LNCAP (cell line): ENCODE measurements around the gene GLRA1.

Experiments used
- CTCF ChIP-seq: fragments of 450-650 bp; IDR thresholded peaks from 2 replicates; pipeline ENCODE4 v1.5.1; 2017; ENCODE audit warnings: mild to moderate bottlenecking

GLRA1 gene

GRCh38 chr5:151903243-151903653, 21.4 kb downstream of the GLRA1 start:
- no peak for TF ChIP-seq CTCF

GRCh38 chr5:151902215-151902614, 22.4 kb downstream of the GLRA1 start:
- TF ChIP-seq CTCF = no peak

GRCh38 chr5:151901611-151902010, 23.0 kb downstream of the GLRA1 start:
- TF ChIP-seq CTCF = no peak

GRCh38 chr5:151900891-151901290, 23.8 kb downstream of the GLRA1 start:
- no peak for TF ChIP-seq CTCF

GRCh38 chr5:151899399-151899798, 25.3 kb downstream of the GLRA1 start:
- no peak for TF ChIP-seq CTCF

GRCh38 chr5:151897896-151898295, 26.8 kb downstream of the GLRA1 start:
- no peak for TF ChIP-seq CTCF

GRCh38 chr5:151897020-151897552, 27.6 kb downstream of the GLRA1 start:
- no peak for TF ChIP-seq CTCF

- TF ChIP-seq CTCF = no peak
Observed at GRCh38 chr5:151896031-151896691, 28.5 kb downstream of the GLRA1 start.
